PFSK-1 (cell line): ENCODE results near the gene PADI4.

Experiments
- FOXP2 ChIP-seq: optimal IDR thresholded peaks from 2 replicates; pipeline ENCODE3; 2011; ENCODE audit warnings: borderline replicate concordance, control low read depth, inconsistent platforms; ENCODE audit not compliant: insufficient read depth; ENCODE audit errors: extremely low read length, extremely low read depth
- POLR2AphosphoS5 ChIP-seq: IDR thresholded peaks from 2 replicates; pipeline ENCODE4 v1.6.1; 2012; ENCODE audit warnings: low read depth, mild to moderate bottlenecking, control low read depth, low read length, moderate library complexity
- REST ChIP-seq, 2 experiments: IDR thresholded peaks; 2 replicates each; pipeline versions ENCODE4 v1.6.1 to v1.8.0; 2011 to 2012; ENCODE audit warnings: low read depth in 2 of 2, low read length in 2 of 2, control low read depth in 1 of 2, inconsistent platforms in 1 of 2, mild to moderate bottlenecking in 1 of 2, moderate library complexity in 1 of 2; ENCODE audit not compliant: insufficient read depth in 1 of 2
- SIN3A ChIP-seq: IDR thresholded peaks from 2 replicates; pipeline ENCODE4 v1.6.1; 2012; ENCODE audit warnings: mild to moderate bottlenecking, low read length, moderate library complexity, borderline replicate concordance; ENCODE audit not compliant: insufficient read depth
- TAF1 ChIP-seq: IDR thresholded peaks from 2 replicates; pipeline ENCODE4 v1.6.1; 2012; ENCODE audit warnings: low read length, control low read depth, borderline replicate concordance; ENCODE audit not compliant: insufficient read depth

Gene PADI4

GRCh38 chr1:17296086-17296485 lies 11.9 kb upstream of the PADI4 start:
- TF ChIP-seq REST (IDR thresholded peaks at IDR 0.05; ENCODE audit: insufficient read depth in 1 of 2, low read depth in 2 of 2, low read length in 2 of 2): no peak
- no peak for TF ChIP-seq TAF1
- no peak for TF ChIP-seq POLR2AphosphoS5
- TF ChIP-seq FOXP2: no peak
- TF ChIP-seq SIN3A: no peak

GRCh38 chr1:17297991-17298390 lies 10.0 kb upstream of the PADI4 start:
- TF ChIP-seq SIN3A (no peak), FOXP2 (no peak), POLR2AphosphoS5 (no peak), TAF1 (no peak), REST (IDR thresholded peaks at IDR 0.05; ENCODE audit: insufficient read depth in 1 of 2, low read depth in 2 of 2, low read length in 2 of 2) (no peak)

- TF ChIP-seq POLR2AphosphoS5 (no peak), FOXP2 (no peak), REST (IDR thresholded peaks at IDR 0.05; ENCODE audit: insufficient read depth in 1 of 2, low read depth in 2 of 2, low read length in 2 of 2) (no peak), SIN3A (no peak), TAF1 (no peak)
These were observed 6.2 kb upstream of the PADI4 start for GRCh38 chr1:17301767-17302166.

- TF ChIP-seq TAF1 (no peak), REST (IDR thresholded peaks at IDR 0.05; ENCODE audit: insufficient read depth in 1 of 2, low read depth in 2 of 2, low read length in 2 of 2) (no peak), FOXP2 (no peak), POLR2AphosphoS5 (no peak), SIN3A (no peak)
These were observed 3.7 kb upstream of the PADI4 start for GRCh38 chr1:17304151-17304825.
